Activated CD4-positive, alpha-beta memory T cell treated with anti-CD3 and anti-CD28 coated beads, Interleukin-2, amount 10 ng/mL, durations not matched to agents 7 days and 5 days (primary cell): ENCODE measurements around the gene ERF. TPM values are rescaled to one million over a fixed set of nuclear protein-coding genes. Genes with fewer than 3 reads are reported as not detected.
A peak's percentile ranks its signal among the peaks of the same experiment; 100 is the strongest.

Experiments used
- CTCF ChIA-PET: fragments of 350-600 bp; sonication (Branson Sonifier 250); formaldehyde crosslinking; loops from one replicate; lab custom pipeline; 2021; ENCODE audit warnings: antibody characterized with exemption, inconsistent platforms; lab: Charles Lee
- POLR2A ChIA-PET: fragments of 350-600 bp; sonication (Branson Sonifier 250); formaldehyde crosslinking; loops from one replicate; lab custom pipeline; 2021; ENCODE audit warnings: antibody characterized with exemption; lab: Charles Lee
- DNase-seq: peaks from one replicate; pipeline ENCODE4 v3.0.0-alpha.2; 2020
- H3K27ac Mint-ChIP-seq: one replicate; pipeline ENCODE4 v1.8.0; 2021; ENCODE audit warnings: mild to moderate bottlenecking, mixed read lengths
- H3K27me3 Mint-ChIP-seq: one replicate; pipeline ENCODE4 v1.8.0; 2021; ENCODE audit warnings: mixed read lengths
- H3K36me3 Mint-ChIP-seq: one replicate; pipeline ENCODE4 v1.8.0; 2021; ENCODE audit warnings: low read depth, mixed read lengths
- H3K4me1 Mint-ChIP-seq: one replicate; pipeline ENCODE4 v1.8.0; 2021; ENCODE audit warnings: mixed read lengths
- H3K4me3 Mint-ChIP-seq: one replicate; pipeline ENCODE4 v1.8.0; 2021; ENCODE audit warnings: mild to moderate bottlenecking, mixed read lengths
- H3K9me3 Mint-ChIP-seq: one replicate; pipeline ENCODE4 v1.8.0; 2021; ENCODE audit warnings: mixed read lengths
- total RNA-seq, 2 experiments: library from RNA; stranded (reverse); gene quantifications; one replicate each; pipeline ENCODE4 v1.2.3, GENCODE V29; 2021

The ERF gene
- total RNA-seq, 2 experiments from 2014 or later, result 46.9 to 52.6 TPM

DNA sequence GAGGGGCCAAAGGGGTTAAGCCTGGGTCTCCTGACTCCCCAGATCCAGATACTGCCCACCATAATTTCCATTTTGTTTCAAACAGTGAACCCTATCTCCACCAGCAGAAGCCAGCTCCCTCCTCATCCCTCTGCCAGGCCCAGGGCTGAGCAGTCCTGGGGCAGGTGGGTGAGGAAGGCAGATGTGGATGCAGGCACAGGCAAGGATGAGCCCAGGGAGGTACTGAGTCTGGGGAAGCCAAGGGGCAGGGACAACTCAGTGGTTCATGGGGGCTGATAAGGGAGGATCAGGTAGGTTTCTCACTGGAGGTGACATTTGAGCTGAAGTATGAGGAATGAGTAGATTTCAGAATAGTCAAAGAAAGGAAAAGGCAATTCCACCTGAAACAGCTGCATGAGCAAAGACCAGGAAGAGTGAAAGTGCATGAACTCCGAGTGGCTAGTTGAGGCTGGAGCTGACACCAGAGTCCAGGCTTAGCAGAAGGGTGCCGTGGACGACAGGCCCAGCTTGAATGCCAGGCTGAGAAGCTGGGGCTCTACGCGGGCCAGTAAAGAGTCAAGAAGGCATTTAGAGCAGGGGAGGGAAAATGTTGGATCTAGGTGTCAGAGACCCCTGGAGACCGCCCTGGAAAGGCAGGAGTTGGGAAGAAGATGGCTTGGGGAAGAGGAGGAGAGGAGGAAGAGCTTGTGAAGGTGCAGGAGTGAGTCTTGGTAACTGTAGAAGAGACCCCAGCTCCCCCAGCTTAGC is 24.4 kb upstream of the ERF start:
- CTCF ChIA-PET, result interaction anchor here (0.6 to 3.4 kb wide), 22 partner anchors 9 to 171 kb away, joined by 3 to 64 read pairs (median 8); partner anchors contain the start of genes CIC, DEDD2, ERF and GSK3A
- no peaks in the 10 kb centered on the region for H3K9me3 Mint-ChIP-seq
- no peak for DNase-seq
- H3K4me1 Mint-ChIP-seq, result peaks cover 50% of the 10 kb centered on the region
- no peak overlapping the region for H3K4me3 Mint-ChIP-seq
- POLR2A ChIA-PET, result interaction anchor here (0.8 to 10.0 kb wide), 18 partner anchors 9 to 156 kb away, joined by 3 to 106 read pairs (median 4); partner anchors contain the start of genes CIC, GSK3A and ZNF526
- H3K36me3 Mint-ChIP-seq, result peaks cover 27% of the 10 kb centered on the region
- no peaks in the 10 kb centered on the region for H3K27me3 Mint-ChIP-seq
- H3K27ac Mint-ChIP-seq, result peak overlapping the region; percentile 84

DNA sequence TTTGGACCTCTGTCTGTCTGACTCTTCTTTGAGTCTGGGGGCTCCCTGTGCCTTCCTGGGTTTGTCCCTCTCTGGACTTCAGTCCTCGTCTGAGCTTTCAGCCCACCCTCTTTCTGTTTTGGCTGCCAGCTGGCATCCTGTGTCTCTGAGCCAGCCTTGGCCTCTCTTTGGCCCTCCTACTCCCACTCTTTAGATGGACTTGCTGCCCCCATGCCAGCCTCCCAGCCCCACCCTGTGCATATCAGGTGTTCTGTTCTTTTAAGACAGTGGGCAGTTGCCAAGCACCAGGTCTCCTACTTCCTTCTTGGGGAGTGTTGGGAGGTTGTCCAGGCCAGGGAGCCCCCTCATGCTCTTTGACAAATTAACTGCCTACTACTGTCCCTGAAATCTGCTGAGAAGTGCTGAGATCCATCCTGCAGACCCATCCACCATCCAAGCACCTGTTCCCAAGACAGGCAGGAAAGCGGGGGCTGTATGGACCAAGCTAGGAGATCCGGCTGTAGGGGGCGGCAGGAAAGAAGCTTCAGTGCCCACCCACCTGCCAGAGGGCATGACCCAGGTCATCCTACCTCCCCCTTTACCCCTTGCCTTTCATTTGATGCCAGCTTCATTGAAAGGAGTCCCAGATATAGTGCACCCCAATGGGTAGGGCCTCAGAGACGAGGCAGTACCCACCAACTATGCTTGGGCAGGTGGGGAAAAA is 23.7 kb upstream of the ERF start:
- Mint-ChIP-seq H3K36me3 (peaks cover 33% of the 10 kb centered on the region), H3K27ac (peak overlapping the region; percentile 84), H3K4me3 (no peak overlapping the region), H3K4me1 (peaks cover 51% of the 10 kb centered on the region), H3K9me3 (no peaks in the 10 kb centered on the region), H3K27me3 (no peaks in the 10 kb centered on the region)
- DNase-seq, result no peak
- ChIA-PET CTCF (interaction anchor here (1.1 to 3.4 kb wide), 15 partner anchors 8 to 168 kb away, joined by 3 to 64 read pairs (median 11); partner anchors contain the start of genes CIC, ERF, GSK3A and POU2F2), POLR2A (interaction anchor here (1.2 to 10.0 kb wide), 12 partner anchors 8 to 93 kb away, joined by 3 to 106 read pairs (median 5); partner anchors contain the start of genes CIC, GSK3A and ZNF526)

DNA sequence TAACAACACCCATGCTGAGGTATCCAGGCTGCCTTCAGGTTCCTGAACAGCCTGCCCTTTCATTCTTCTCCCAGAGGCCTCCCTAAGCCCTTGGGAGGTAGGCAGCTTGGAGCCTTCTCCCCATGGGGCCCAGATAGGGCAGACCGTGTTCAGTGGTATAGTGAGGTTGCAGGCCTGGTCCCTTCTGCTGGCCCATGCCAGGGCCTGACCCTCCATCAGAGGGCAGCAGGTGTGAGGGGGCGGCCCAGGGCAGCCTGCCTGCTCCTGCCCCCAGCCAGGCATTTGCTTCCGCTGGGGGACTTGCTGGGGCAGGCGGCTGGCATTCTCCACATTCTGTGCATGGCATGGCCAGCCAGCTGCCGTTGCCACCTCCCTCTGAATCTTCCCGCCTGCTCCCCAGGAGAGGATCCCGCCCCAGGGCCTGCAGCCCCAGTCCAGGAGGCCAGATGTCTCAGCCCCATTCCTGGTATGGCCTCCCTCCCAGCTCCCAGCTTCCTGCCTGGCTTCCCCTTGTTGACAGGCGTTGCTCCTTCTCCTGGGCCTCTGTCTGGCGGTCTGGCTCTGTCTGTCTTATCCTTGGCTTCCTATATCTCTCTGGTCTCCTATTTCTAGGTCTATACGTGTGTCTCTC is 23.0 kb upstream of the ERF start:
- POLR2A ChIA-PET, result interaction anchor here (1.0 to 10.0 kb wide), 7 partner anchors 9 to 92 kb away, joined by 3 to 106 read pairs (median 4); partner anchors contain the start of genes CIC, GSK3A and ZNF526
- Mint-ChIP-seq H3K27me3 (no peaks in the 10 kb centered on the region), H3K4me1 (peaks cover 53% of the 10 kb centered on the region), H3K27ac (peak overlapping the region; percentile 84), H3K36me3 (peaks cover 39% of the 10 kb centered on the region), H3K4me3 (no peak overlapping the region), H3K9me3 (no peaks in the 10 kb centered on the region)
- CTCF ChIA-PET, result interaction anchor here (0.7 to 3.4 kb wide), 4 partner anchors 10 to 145 kb away, joined by 3 to 64 read pairs (median 6); partner anchors contain the start of genes GSK3A and POU2F2
- DNase-seq, result no peak

DNA sequence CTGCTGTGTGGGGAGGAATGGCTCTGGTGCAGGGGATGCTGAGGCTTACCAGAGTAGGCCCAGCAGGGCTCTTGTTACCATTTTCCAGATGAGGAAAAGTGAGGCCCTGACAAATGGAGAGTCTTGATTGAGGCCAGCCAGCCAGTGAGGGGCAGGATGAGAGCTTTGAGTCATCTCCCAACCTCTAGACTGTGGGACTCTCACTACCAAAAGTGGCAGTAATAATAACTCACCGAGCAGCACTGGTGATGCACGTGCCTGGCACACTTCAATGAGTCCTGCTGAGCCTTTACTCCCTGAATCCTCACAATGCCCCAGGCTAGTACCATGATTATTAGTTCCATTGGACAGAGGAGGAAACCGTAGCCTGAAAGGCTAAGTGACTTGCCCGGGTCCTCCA is 21.9 kb upstream of the ERF start:
- Mint-ChIP-seq H3K9me3 (no peaks in the 10 kb centered on the region), H3K36me3 (peaks cover 41% of the 10 kb centered on the region), H3K4me1 (peaks cover 53% of the 10 kb centered on the region), H3K27me3 (no peaks in the 10 kb centered on the region), H3K4me3 (no peak overlapping the region), H3K27ac (peak overlapping the region; percentile 93)
- ChIA-PET POLR2A (interaction anchor here (1.5 to 10.0 kb wide), 4 partner anchors 7 to 78 kb away, joined by 4 to 106 read pairs (median 5); partner anchors contain the start of genes CIC and GSK3A), CTCF (interaction anchor here (0.7 kb wide), 1 partner anchor 144 kb away, joined by 3 read pairs; the partner anchor contains the start of gene POU2F2)
- DNase-seq, result peak; percentile 51

DNA sequence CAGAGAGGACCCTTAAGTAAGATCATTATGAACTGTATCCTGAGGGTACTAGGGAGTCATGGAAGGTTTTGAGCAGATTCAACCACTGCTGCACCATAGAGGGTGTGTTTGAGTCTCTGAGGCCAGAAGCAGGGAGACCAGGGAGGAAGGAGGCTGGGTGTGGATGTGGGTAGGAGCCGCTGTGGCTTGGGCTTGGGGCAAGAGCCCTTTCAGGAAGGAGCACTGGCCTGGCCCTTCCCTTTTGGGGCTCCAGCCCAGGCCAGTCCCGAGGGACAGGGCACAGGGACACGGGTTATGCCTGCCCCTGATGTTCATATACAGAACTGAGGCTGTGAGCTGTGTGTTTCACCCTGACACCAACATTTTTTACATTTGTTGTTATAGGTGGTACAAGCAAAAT is 21.4 kb upstream of the ERF start:
- Mint-ChIP-seq H3K9me3 (no peaks in the 10 kb centered on the region), H3K36me3 (peaks cover 45% of the 10 kb centered on the region), H3K27me3 (no peaks in the 10 kb centered on the region), H3K4me1 (peaks cover 57% of the 10 kb centered on the region), H3K4me3 (peak overlapping the region; percentile 54), H3K27ac (peak overlapping the region; percentile 93)
- ChIA-PET CTCF (no interaction called here), POLR2A (interaction anchor here (10.0 kb wide), 1 partner anchor 32 kb away, joined by 106 read pairs; the partner anchor contains the start of gene GSK3A)
- no peak for DNase-seq

DNA sequence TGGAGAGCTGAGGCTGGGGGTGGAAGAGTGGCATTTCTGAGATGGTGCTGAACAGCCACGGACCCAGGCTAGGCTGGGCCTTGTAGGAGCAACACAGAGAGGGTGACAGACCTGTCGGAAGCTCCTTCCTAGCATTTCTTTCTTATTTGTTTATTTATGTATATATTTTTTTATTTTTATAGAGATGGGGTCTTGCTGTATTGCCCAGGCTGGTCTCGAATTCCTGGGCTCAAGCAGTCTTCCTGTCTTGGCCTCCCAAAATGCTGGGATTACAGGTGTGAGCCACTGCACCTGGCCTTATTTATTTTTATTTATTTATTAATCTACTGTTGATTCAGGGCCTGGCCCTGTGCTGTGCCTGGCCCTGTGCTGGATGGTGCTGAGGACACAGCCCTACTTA is 20.6 kb upstream of the ERF start:
- Mint-ChIP-seq H3K4me3 (peak overlapping the region; percentile 54), H3K4me1 (peaks cover 63% of the 10 kb centered on the region), H3K27me3 (no peaks in the 10 kb centered on the region), H3K36me3 (peaks cover 49% of the 10 kb centered on the region), H3K9me3 (no peaks in the 10 kb centered on the region), H3K27ac (peak overlapping the region; percentile 93)
- POLR2A ChIA-PET, result interaction anchor here (1.0 to 10.0 kb wide), 2 partner anchors 31 to 143 kb away, joined by 3 to 106 read pairs; partner anchors contain the start of genes GSK3A and POU2F2
- DNase-seq, result no peak
- CTCF ChIA-PET, result interaction anchor here (0.6 kb wide), 2 partner anchors 143 to 1170 kb away, joined by 3 read pairs; no protein-coding TSS in a partner anchor

DNA sequence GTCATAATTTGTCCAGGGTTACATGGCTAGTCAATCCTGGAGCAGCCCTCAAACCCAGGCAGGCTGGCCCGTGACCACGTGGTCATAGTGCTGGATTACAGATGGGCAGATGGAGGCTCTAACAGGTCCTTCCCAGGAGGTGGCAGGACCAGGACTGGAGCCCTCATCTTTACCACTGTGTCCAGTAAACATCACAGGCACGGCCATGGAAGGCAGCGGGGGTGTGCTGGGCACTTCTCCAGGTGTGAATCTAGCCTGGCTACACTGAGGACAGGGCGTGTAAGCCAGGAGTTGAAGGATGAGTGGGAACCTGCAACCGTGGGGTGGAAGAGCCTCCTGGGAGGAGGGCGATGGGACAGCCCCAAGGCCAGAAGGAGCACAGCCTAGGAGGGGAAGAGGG is 20.2 kb upstream of the ERF start:
- POLR2A ChIA-PET, result interaction anchor here (1.0 to 10.0 kb wide), 4 partner anchors 8 to 142 kb away, joined by 3 to 106 read pairs (median 4); partner anchors contain the start of genes ERF, GSK3A and POU2F2
- Mint-ChIP-seq H3K4me1 (peaks cover 67% of the 10 kb centered on the region), H3K27ac (peak overlapping the region; percentile 76)

DNA sequence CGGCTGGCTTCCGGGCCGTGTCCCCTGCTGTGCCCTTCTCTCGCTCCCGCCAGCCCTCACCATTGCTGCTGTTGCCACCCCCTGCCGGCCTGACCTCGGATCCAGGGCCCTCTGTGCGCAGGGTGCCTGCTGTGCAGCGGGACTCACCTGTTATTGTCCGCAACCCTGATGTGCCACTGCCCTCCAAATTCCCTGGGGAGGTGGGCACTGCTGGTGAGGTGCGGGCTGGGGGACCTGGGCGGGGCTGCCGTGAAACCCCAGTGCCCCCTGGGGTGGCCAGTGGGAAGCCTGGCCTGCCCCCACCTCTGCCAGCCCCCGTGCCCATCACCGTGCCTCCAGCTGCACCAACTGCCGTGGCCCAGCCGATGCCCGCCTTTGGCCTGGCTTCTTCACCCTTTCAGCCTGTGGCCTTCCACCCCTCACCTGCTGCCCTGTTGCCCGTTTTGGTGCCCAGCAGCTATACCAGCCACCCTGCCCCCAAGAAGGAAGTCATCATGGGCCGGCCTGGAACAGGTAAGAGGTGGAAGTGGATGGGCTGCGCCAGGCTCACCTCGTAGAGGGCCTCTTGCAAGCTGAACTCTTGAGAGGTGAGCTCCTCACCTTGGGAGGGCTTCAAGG is 19.2 kb upstream of the ERF start:
- Mint-ChIP-seq H3K4me1 (peaks cover 68% of the 10 kb centered on the region), H3K27ac (peak overlapping the region; percentile 62), H3K4me3 (no peak overlapping the region), H3K27me3 (no peaks in the 10 kb centered on the region), H3K36me3 (peaks cover 58% of the 10 kb centered on the region), H3K9me3 (no peaks in the 10 kb centered on the region)
- CTCF ChIA-PET, result interaction anchor here (0.9 kb wide), 1 partner anchor 142 kb away, joined by 3 read pairs; the partner anchor contains the start of gene POU2F2
- no peak for DNase-seq
- POLR2A ChIA-PET, result interaction anchor here (0.9 to 10.0 kb wide), 6 partner anchors 9 to 141 kb away, joined by 3 to 106 read pairs (median 4); partner anchors contain the start of genes ERF, GSK3A and POU2F2

More for the DNA sequence above, 20.2 kb upstream of the ERF start:
- H3K27me3 Mint-ChIP-seq, result no peaks in the 10 kb centered on the region
- DNase-seq, result no peak
- no peaks in the 10 kb centered on the region for H3K9me3 Mint-ChIP-seq
- peaks cover 51% of the 10 kb centered on the region for H3K36me3 Mint-ChIP-seq
- peak overlapping the region; percentile 43 for H3K4me3 Mint-ChIP-seq
- CTCF ChIA-PET, result interaction anchor here (0.6 to 0.9 kb wide), 2 partner anchors 143 to 1171 kb away, joined by 3 read pairs; partner anchors contain the start of gene POU2F2

DNA sequence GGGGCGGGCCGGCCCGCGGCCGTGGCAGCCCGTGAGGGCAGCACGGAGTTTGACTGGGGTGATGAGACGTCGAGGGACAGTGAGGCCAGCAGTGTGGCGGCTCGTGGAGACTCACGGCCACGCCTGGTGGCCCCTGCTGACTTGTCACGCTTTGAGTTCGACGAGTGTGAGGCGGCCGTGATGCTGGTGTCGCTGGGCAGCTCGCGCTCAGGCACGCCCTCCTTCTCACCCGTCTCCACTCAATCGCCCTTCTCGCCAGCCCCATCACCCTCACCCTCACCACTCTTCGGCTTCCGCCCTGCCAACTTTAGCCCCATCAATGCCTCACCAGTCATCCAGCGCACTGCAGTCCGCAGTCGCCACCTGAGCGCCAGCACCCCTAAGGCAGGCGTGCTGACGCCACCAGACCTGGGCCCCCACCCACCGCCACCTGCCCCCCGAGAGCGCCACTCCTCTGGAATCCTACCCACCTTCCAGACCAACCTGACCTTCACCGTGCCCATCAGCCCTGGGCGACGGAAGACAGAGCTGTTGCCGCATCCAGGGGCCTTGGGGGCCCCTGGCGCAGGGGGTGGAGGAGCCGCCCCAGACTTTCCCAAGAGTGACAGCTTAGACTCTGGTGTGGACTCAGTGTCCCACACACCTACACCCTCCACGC is 18.6 kb upstream of the ERF start:
- Mint-ChIP-seq H3K4me1 (peaks cover 62% of the 10 kb centered on the region), H3K27me3 (no peaks in the 10 kb centered on the region), H3K4me3 (no peak overlapping the region), H3K27ac (no peak overlapping the region), H3K9me3 (no peaks in the 10 kb centered on the region), H3K36me3 (peaks cover 56% of the 10 kb centered on the region)
- ChIA-PET POLR2A (interaction anchor here (1.2 to 10.0 kb wide), 3 partner anchors 9 to 29 kb away, joined by 3 to 106 read pairs (median 3); partner anchors contain the start of gene GSK3A), CTCF (no interaction called here)
- DNase-seq, result no peak

DNA sequence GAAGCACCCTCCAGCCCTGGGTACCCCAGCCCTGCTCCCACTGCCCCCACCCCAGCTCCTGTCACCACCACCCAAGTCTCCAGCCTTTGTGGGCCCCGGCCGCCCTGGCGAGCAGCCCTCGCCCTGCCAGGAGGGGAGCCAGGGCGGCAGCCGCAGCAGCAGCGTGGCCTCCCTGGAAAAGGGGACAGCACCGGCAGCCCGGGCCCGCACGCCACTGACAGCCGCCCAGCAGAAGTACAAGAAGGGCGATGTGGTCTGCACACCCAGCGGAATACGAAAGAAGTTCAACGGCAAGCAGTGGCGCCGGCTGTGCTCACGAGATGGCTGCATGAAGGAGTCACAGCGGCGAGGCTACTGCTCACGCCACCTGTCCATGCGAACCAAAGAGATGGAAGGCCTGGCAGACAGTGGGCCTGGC is 18.1 kb upstream of the ERF start:
- DNase-seq, result no peak
- Mint-ChIP-seq H3K36me3 (peaks cover 50% of the 10 kb centered on the region), H3K4me3 (no peak overlapping the region), H3K9me3 (no peaks in the 10 kb centered on the region), H3K27ac (no peak overlapping the region), H3K27me3 (no peaks in the 10 kb centered on the region), H3K4me1 (peaks cover 58% of the 10 kb centered on the region)
- ChIA-PET POLR2A (interaction anchor here (1.1 to 1.5 kb wide), 2 partner anchors 10 to 29 kb away, joined by 3 to 4 read pairs; no protein-coding TSS in a partner anchor), CTCF (no interaction called here)

DNA sequence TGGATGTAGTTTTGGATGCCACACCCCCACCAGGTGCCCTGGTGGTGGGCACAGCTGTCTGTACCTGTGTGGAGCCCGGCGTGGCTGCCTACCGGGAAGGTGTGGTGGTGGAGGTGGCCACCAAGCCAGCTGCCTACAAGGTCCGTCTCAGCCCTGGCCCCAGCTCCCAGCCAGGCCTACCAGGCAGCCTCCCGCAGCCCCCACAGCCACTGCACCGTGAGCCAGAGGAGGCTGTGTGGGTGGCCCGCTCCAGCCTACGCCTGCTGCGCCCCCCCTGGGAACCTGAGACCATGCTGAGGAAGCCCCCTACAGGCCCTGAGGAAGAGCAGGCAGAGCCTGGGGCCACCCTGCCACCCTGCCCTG is 17.6 kb upstream of the ERF start:
- ChIA-PET CTCF (no interaction called here), POLR2A (interaction anchor here (1.1 to 1.5 kb wide), 2 partner anchors 10 to 28 kb away, joined by 3 to 4 read pairs; no protein-coding TSS in a partner anchor)
- H3K27me3 Mint-ChIP-seq, result no peaks in the 10 kb centered on the region

More for the DNA sequence above, 17.6 kb upstream of the ERF start:
- Mint-ChIP-seq H3K27ac (no peak overlapping the region), H3K4me3 (no peak overlapping the region), H3K9me3 (no peaks in the 10 kb centered on the region), H3K4me1 (peaks cover 60% of the 10 kb centered on the region), H3K36me3 (peaks cover 50% of the 10 kb centered on the region)
- DNase-seq, result no peak
